A549 (cell line): Measurements from ENCODE around the gene MAP3K21. TPM values are rescaled to one million over a fixed set of nuclear protein-coding genes. Genes with fewer than 3 reads are reported as not detected.

ENCODE experiments used
- ATAC-seq, 2 experiments: fragments of 200-7000 bp in 1 of 2; fragments of >200 bp in 1 of 2; cut with Nextera tagmentation in 1 of 2; cut with Tn5 transposase in 1 of 2; 3 replicates each; pipeline versions ENCODE4 v1.8.0 to v1.9.1; 2018 to 2020; ENCODE audit warnings: mild to moderate bottlenecking in 1 of 2, moderate library complexity in 1 of 2
- CTCF ChIA-PET: fragments of 300-600 bp; sonication (Branson Sonifier 250); formaldehyde crosslinking; extraction: SDS; loops from one replicate; lab custom pipeline; 2021; ENCODE audit warnings: antibody characterized with exemption, inconsistent platforms; lab: Yijun Ruan, JAX
- POLR2A ChIA-PET: fragments of 350-600 bp; formaldehyde crosslinking; extraction: SDS; loops from one replicate; lab custom pipeline; 2021; ENCODE audit warnings: antibody characterized with exemption, inconsistent platforms; lab: Yijun Ruan, JAX
- DNase-seq, 2 experiments: peaks; one replicate each; pipeline versions ENCODE4 v3.0.0 to v3.0.0-alpha.2; 2011 to 2016; ENCODE audit warnings: low read depth in 1 of 2, low spot score in 1 of 2
- FAIRE-seq: peaks from 2 replicates; lab custom pipeline; 2011; peaks lifted over from hg19 to GRCh38; lab: Jason Lieb, UNC
- H3K27ac ChIP-seq, 2 experiments: fragments of >200 bp; sonication (Bioruptor Twin); formaldehyde crosslinking; 3 replicates each; pipeline ENCODE4 v1.5.1; 2016 to 2017
- H3K4me1 ChIP-seq: fragments of >200 bp; sonication (Bioruptor Twin); formaldehyde crosslinking; 3 replicates; pipeline ENCODE4 v1.6.1; 2016
- H3K4me2 ChIP-seq: fragments of >200 bp; sonication (Bioruptor Twin); formaldehyde crosslinking; 3 replicates; pipeline ENCODE4 v1.6.1; 2016
- H3K4me3 ChIP-seq: fragments of >200 bp; sonication (Bioruptor Twin); formaldehyde crosslinking; 3 replicates; pipeline ENCODE4 v1.5.1; 2016
- H3K9me3 ChIP-seq: fragments of >200 bp; sonication (Bioruptor Twin); formaldehyde crosslinking; 3 replicates; pipeline ENCODE4 v1.6.1; 2016
- ATOH8 ChIP-seq: fragments of 250-450 bp; sonication (Bioruptor Pico); IDR thresholded peaks from 2 replicates; pipeline ENCODE4 v1.5.0; 2020; ENCODE audit warnings: low read depth, mild to moderate bottlenecking, moderate library complexity
- CBX2 ChIP-seq: fragments of 200-600 bp; sonication (generic); IDR thresholded peaks from 2 replicates; pipeline ENCODE4 v1.6.1; 2016; ENCODE audit warnings: low read depth, mild to moderate bottlenecking, borderline replicate concordance
- CHD2 ChIP-seq: fragments of 150-350 bp; IDR thresholded peaks from 2 replicates; pipeline ENCODE4 v1.6.1; 2014; ENCODE audit warnings: low read length; ENCODE audit not compliant: partially characterized antibody
- CHD4 ChIP-seq: fragments of 200-600 bp; sonication (generic); IDR thresholded peaks from 2 replicates; pipeline ENCODE4 v1.6.1; 2016; ENCODE audit warnings: antibody characterized with exemption, mild to moderate bottlenecking, borderline replicate concordance
- CTCF ChIP-seq: fragments of >200 bp; sonication (Bioruptor Twin); formaldehyde crosslinking; IDR thresholded peaks from 3 replicates; pipeline ENCODE4 v1.5.1; 2016
- EHF ChIP-seq: fragments of 250-450 bp; sonication (Bioruptor Pico); IDR thresholded peaks from 2 replicates; pipeline ENCODE4 v1.5.0; 2020; ENCODE audit warnings: mild to moderate bottlenecking
- EP300 ChIP-seq, 2 experiments: fragments of >200 bp; sonication (Bioruptor Twin); formaldehyde crosslinking; IDR thresholded peaks; 2 replicates in 1 of 2; 3 replicates in 1 of 2; pipeline ENCODE4 v1.6.1; 2016 to 2017
- FOSL2 ChIP-seq, 2 experiments: fragments of 450-650 bp in 1 of 2; fragments of >200 bp in 1 of 2; sonication (Bioruptor Twin) in 1 of 2; formaldehyde crosslinking; IDR thresholded peaks; 2 replicates each; pipeline versions ENCODE4 v1.5.0 to v1.6.1; 2016 to 2020; ENCODE audit warnings: mild to moderate bottlenecking in 1 of 2, moderate library complexity in 1 of 2
- HEYL ChIP-seq: fragments of 250-450 bp; sonication (Bioruptor Pico); IDR thresholded peaks from 2 replicates; pipeline ENCODE4 v1.8.0; 2021; ENCODE audit warnings: mild to moderate bottlenecking, moderate library complexity
- HOXB5 ChIP-seq: fragments of 250-450 bp; sonication (Bioruptor Pico); IDR thresholded peaks from 2 replicates; pipeline ENCODE4 v1.5.0; 2020; ENCODE audit warnings: mild to moderate bottlenecking, moderate library complexity
- JUN ChIP-seq, 2 experiments: fragments of >200 bp; sonication (Bioruptor Twin); formaldehyde crosslinking; IDR thresholded peaks; 2 replicates in 1 of 2; 3 replicates in 1 of 2; pipeline ENCODE4 v1.6.1; 2016 to 2017
- KDM1A ChIP-seq: fragments of 200-600 bp; sonication (generic); IDR thresholded peaks from 2 replicates; pipeline ENCODE4 v1.6.1; 2016; ENCODE audit warnings: low read depth, mild to moderate bottlenecking
- MYC ChIP-seq: IDR thresholded peaks from 2 replicates; pipeline ENCODE4 v1.6.1; 2012; ENCODE audit warnings: mild to moderate bottlenecking, inconsistent platforms, low read length, improper control_type of control experiment, borderline replicate concordance
- NPAS2 ChIP-seq: fragments of 250-450 bp; sonication (Bioruptor Pico); IDR thresholded peaks from 2 replicates; pipeline ENCODE4 v1.8.0; 2022; ENCODE audit warnings: mild to moderate bottlenecking, moderate library complexity, borderline replicate concordance
- POLR2A ChIP-seq: IDR thresholded peaks from 2 replicates; pipeline ENCODE4 v1.6.1; 2012; ENCODE audit warnings: mild to moderate bottlenecking, low read length
- POLR2AphosphoS2 ChIP-seq: conservative IDR thresholded peaks from 2 replicates; pipeline ENCODE4 v1.6.1; 2012; ENCODE audit warnings: low read length, improper control_type of control experiment, inconsistent platforms
- RAD21 ChIP-seq, 2 experiments: fragments of >200 bp in 1 of 2; sonication (Bioruptor Twin) in 1 of 2; formaldehyde crosslinking in 1 of 2; IDR thresholded peaks in 1 of 2; conservative IDR thresholded peaks in 1 of 2; 2 replicates in 1 of 2; 3 replicates in 1 of 2; pipeline ENCODE4 v1.6.1; 2012 to 2018; ENCODE audit warnings: inconsistent platforms in 1 of 2
- RCOR1 ChIP-seq: fragments of 150-350 bp; IDR thresholded peaks from 2 replicates; pipeline ENCODE4 v1.6.1; 2014; ENCODE audit warnings: antibody characterized with exemption, low read length, low read depth
- SMC3 ChIP-seq: fragments of >200 bp; sonication (Bioruptor Twin); formaldehyde crosslinking; IDR thresholded peaks from 3 replicates; pipeline ENCODE4 v1.6.1; 2018; ENCODE audit warnings: inconsistent platforms
- TP53 ChIP-seq: fragments of 250-450 bp; sonication (Bioruptor Pico); IDR thresholded peaks from 2 replicates; pipeline ENCODE4 v1.5.0; 2021; ENCODE audit warnings: mild to moderate bottlenecking, moderate library complexity
- ZC3H11A ChIP-seq: fragments of 450-650 bp; IDR thresholded peaks from 2 replicates; pipeline ENCODE4 v1.6.1; 2014; ENCODE audit warnings: antibody characterized with exemption, mild to moderate bottlenecking
- ZFP36 ChIP-seq: fragments of 450-650 bp; IDR thresholded peaks from 2 replicates; pipeline ENCODE4 v1.6.1; 2014; ENCODE audit warnings: borderline replicate concordance; ENCODE audit not compliant: partially characterized antibody
- ZSCAN20 ChIP-seq: fragments of 250-450 bp; sonication (Bioruptor Pico); IDR thresholded peaks from 2 replicates; pipeline ENCODE4 v1.8.0; 2022; ENCODE audit warnings: mild to moderate bottlenecking, moderate library complexity
- WGBS: methylation state at CpG from one replicate; pipeline ENCODE4 v1.1.6; 2017; ENCODE audit errors: missing lambda C conversion rate; 5-methylcytosine and 5-hydroxymethylcytosine counted together
- polyA plus RNA-seq, 4 experiments: library from polyadenylated mRNA; depleted of rRNA in 3 of 4; stranded (reverse); fragments of >200 nt; fragmentation: RNase III in 1 of 4; extraction: RNeasy Plus Mini Kit Qiagen cat#74134 plus additional on column Dnase treatment in 1 of 4; gene quantifications; 2 replicates in 3 of 4; 3 replicates in 1 of 4; pipeline ENCODE4 v1.2.3, GENCODE V29; 2011 to 2017
- TF ChIP-seq, protein P1 (sequence below): fragments of >200 bp; sonication (Bioruptor Twin); formaldehyde crosslinking; IDR thresholded peaks from 2 replicates; pipeline ENCODE4 v1.6.1; 2016
- TF ChIP-seq, protein P2 (sequence below): fragments of 150-350 bp; IDR thresholded peaks from 2 replicates; pipeline ENCODE4 v1.6.1; 2014; ENCODE audit warnings: low read depth, mild to moderate bottlenecking, low read length

Gene MAP3K21
- polyA plus RNA-seq, 2 of the 4 experiments (the other 2 are of a cell fraction): 14.4 to 26.9 TPM

DNA sequence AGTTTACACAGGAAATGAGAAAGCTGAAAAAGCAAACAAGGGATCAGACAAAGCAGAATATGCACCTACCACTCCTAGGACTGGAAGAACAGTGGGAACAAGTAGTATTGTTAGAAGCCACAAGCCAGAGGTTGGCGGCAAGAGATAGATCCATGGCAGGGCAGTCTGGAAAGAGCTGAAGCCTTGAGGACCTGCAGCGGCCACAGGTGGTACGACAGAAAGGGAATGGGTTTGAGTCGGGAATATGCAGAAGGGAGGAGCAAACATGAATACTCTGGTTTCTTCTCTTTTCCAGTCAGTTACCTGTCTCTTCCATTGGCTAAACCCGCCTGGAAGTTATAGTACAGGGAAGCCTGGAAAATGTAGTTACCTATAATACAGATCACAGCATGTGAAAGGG, 28.1 kb upstream of the MAP3K21 start:
- H3K9me3 ChIP-seq: peaks cover 11% of the 10 kb centered on the region
- no peak overlapping the region for H3K27ac ChIP-seq
- H3K4me3 ChIP-seq: no peak overlapping the region
- ATAC-seq (no peak), DNase-seq (no peak), FAIRE-seq (no peak)
- ChIA-PET CTCF (interaction anchor here (0.5 to 0.8 kb wide), 2 partner anchors 17 to 334 kb away, joined by 3 read pairs; no protein-coding TSS in a partner anchor), POLR2A (no interaction called here)
- no peak overlapping the region for H3K4me2 ChIP-seq
- H3K4me1 ChIP-seq: peaks cover 13% of the 10 kb centered on the region
- TF ChIP-seq TP53 (CRISPR knock-in tag) (no peak), EP300 (IDR thresholded peaks at IDR 0.05) (no peak), KDM1A (no peak), MYC (no peak), EHF (CRISPR knock-in tag) (no peak), CBX2 (no peak), ZFP36 (no peak), POLR2A (no peak), HOXB5 (CRISPR knock-in tag) (no peak), RCOR1 (no peak), ATOH8 (CRISPR knock-in tag) (no peak), HEYL (CRISPR knock-in tag) (no peak)
- TF ChIP-seq, protein P1, sequence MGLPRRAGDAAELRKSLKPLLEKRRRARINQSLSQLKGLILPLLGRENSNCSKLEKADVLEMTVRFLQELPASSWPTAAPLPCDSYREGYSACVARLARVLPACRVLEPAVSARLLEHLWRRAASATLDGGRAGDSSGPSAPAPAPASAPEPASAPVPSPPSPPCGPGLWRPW: no peak
- TF ChIP-seq, protein P2, sequence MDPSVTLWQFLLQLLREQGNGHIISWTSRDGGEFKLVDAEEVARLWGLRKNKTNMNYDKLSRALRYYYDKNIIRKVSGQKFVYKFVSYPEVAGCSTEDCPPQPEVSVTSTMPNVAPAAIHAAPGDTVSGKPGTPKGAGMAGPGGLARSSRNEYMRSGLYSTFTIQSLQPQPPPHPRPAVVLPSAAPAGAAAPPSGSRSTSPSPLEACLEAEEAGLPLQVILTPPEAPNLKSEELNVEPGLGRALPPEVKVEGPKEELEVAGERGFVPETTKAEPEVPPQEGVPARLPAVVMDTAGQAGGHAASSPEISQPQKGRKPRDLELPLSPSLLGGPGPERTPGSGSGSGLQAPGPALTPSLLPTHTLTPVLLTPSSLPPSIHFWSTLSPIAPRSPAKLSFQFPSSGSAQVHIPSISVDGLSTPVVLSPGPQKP: no peak
- 76% methylated on average over 5 of the region's 5 CpGs for WGBS

DNA sequence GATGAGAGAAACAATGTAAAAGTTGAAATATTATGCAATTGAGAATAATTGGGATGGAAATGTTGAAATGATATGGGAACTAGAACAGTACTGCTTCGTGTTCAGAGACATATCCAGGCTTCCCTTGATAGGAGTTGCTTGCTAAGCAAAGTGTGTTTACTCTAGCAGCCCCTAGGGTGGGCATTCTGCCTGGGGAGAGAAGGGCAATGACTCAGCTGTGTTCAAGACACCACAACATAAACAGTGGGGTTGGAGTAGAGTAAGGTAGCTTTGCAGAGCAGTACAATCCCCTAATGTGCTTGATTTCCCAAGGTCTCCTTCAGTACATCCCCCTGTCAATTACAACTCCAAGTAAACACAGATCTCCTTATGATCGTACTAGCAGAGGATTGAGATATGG, 27.2 kb upstream of the MAP3K21 start:
- no peak for TF ChIP-seq NPAS2 (CRISPR knock-in tag)
- TF ChIP-seq ZSCAN20 (CRISPR knock-in tag): no peak
- no peak for TF ChIP-seq CHD4
- no peak for TF ChIP-seq JUN (IDR thresholded peaks at IDR 0.05)
- TF ChIP-seq FOSL2 (IDR thresholded peaks at IDR 0.05): no peak
- TF ChIP-seq FOSL2 (CRISPR knock-in tag; IDR thresholded peaks at IDR 0.05): no peak
- TF ChIP-seq CHD2: no peak
- no peak for TF ChIP-seq POLR2AphosphoS2
- TF ChIP-seq, protein P1: no peak

GRCh38 chr1:233304489-233305102, 22.9 kb upstream of the MAP3K21 start:
- FAIRE-seq: peak; percentile 77
- 0% methylated on average over 1 of the region's 1 CpG for WGBS
- Histone ChIP-seq H3K9me3 (peaks cover 20% of the 10 kb centered on the region), H3K4me1 (0 out of 3 replicates have a peak, but pooled peaks cover 3% of the 10 kb centered on the region)
- ATAC-seq: peak in 1 of 2 experiments; percentile 61; a peak in 2 of 6 replicates
- CTCF ChIA-PET: interaction anchor here (0.7 to 5.4 kb wide), 33 partner anchors 8 to 1789 kb away, joined by 3 to 51 read pairs (median 4); no protein-coding TSS in a partner anchor
- POLR2A ChIA-PET: no interaction called here
- TF ChIP-seq RAD21 (conservative IDR thresholded peaks at IDR 0.05 in 1 of 2, IDR thresholded peaks at IDR 0.05 in 1 of 2) (peak; percentile 91 to 94), POLR2AphosphoS2 (no peak), ZFP36 (no peak), CBX2 (no peak), ZC3H11A (no peak), SMC3 (peak; percentile 83), CTCF (peak; percentile 95)
- TF ChIP-seq, all 56 proteins: peak for 3
- Histone ChIP-seq H3K4me3 (no peak overlapping the region), H3K27ac (no peak overlapping the region), H3K4me2 (no peak overlapping the region)
- DNase-seq: peak in 1 of 2 experiments; percentile 38

More for the DNA sequence above, 27.2 kb upstream of the MAP3K21 start:
- ChIA-PET CTCF (interaction anchor here (0.5 to 0.7 kb wide), 2 partner anchors 334 to 810 kb away, joined by 3 read pairs; no protein-coding TSS in a partner anchor), POLR2A (no interaction called here)
- DNase-seq (no peak), ATAC-seq (no peak), FAIRE-seq (no peak)
- H3K4me2 ChIP-seq: no peak overlapping the region
- no peak overlapping the region for H3K27ac ChIP-seq
- peaks cover 15% of the 10 kb centered on the region for H3K4me1 ChIP-seq
- H3K9me3 ChIP-seq: peaks cover 11% of the 10 kb centered on the region
- 48% methylated on average over 2 of the region's 2 CpGs for WGBS
- no peak overlapping the region for H3K4me3 ChIP-seq
